OCI-LY3 (cell line): ENCODE data around the gene SCG2.

Experiments used
- H2AFZ ChIP-seq: fragments of 200-600, 300-600 bp; shearing (Covaris generic); 2 replicates; pipeline ENCODE4 v1.6.0; 2014; ENCODE audit warnings: antibody characterized with exemption, low read depth, low read length
- H3K27ac ChIP-seq: fragments of 200-600, 300-600 bp; sonication (generic); 2 replicates; pipeline ENCODE4 v1.5.1; 2014; ENCODE audit warnings: mild to moderate bottlenecking, low read length, moderate library complexity, mixed read lengths
- H3K27me3 ChIP-seq: fragments of 200-600, 300-600 bp; sonication (generic); 2 replicates; pipeline ENCODE4 v1.6.1; 2014; ENCODE audit warnings: low read depth, low read length, mixed read lengths
- H3K36me3 ChIP-seq: fragments of 200-600, 300-600 bp; sonication (generic); replicated peaks from 2 replicates; pipeline ENCODE3; 2014; ENCODE audit warnings: low read depth, low read length, mixed read lengths
- H3K4me1 ChIP-seq: fragments of 300-600, 200-600 bp; sonication (generic); 2 replicates; pipeline ENCODE4 v1.6.1; 2014; ENCODE audit warnings: low read length, mixed read lengths
- H3K4me2 ChIP-seq: fragments of 200-600, 300-600 bp; sonication (generic); 2 replicates; pipeline ENCODE4 v1.6.1; 2014; ENCODE audit warnings: low read length, mixed read lengths
- H3K4me3 ChIP-seq: fragments of 300-600, 200-600 bp; sonication (generic); 2 replicates; pipeline ENCODE4 v1.5.1; 2014; ENCODE audit warnings: antibody characterized with exemption, mild to moderate bottlenecking, low read length, moderate library complexity
- H3K79me2 ChIP-seq: fragments of 300-600, 200-600 bp; shearing (Covaris generic); 2 replicates; pipeline ENCODE4 v1.6.1; 2014; ENCODE audit warnings: mild to moderate bottlenecking, low read length, mixed read lengths
- H3K9ac ChIP-seq: fragments of 300-600, 200-600 bp; shearing (Covaris generic); 2 replicates; pipeline ENCODE4 v1.6.0; 2014; ENCODE audit warnings: mild to moderate bottlenecking, low read length, moderate library complexity
- H3K9me3 ChIP-seq: fragments of 200-600, 300-600 bp; shearing (Covaris generic); 2 replicates; pipeline ENCODE4 v1.6.1; 2014; ENCODE audit warnings: low read length, mixed read lengths; ENCODE audit not compliant: insufficient read depth
- H4K20me1 ChIP-seq: fragments of 200-600, 300-600 bp; sonication (generic); 2 replicates; pipeline ENCODE4 v1.6.1; 2016; ENCODE audit warnings: low read length, mixed read lengths; ENCODE audit not compliant: insufficient read depth
- CTCF ChIP-seq: fragments of 200-600, 300-600 bp; sonication (generic); IDR thresholded peaks from 2 replicates; pipeline ENCODE4 v1.5.1; 2014; ENCODE audit warnings: antibody characterized with exemption, low read length, low read depth
- EZH2phosphoT487 ChIP-seq: fragments of 200-600 bp; shearing (Covaris generic); IDR thresholded peaks from 2 replicates; pipeline ENCODE4 v1.6.1; 2018; ENCODE audit warnings: antibody characterized with exemption, mixed run types, low read depth

SCG2 gene

GRCh38 chr2:223589901-223590300, 12.3 kb downstream of the SCG2 start:
- no peak overlapping the region for H2AFZ ChIP-seq
- no peak overlapping the region for H3K4me2 ChIP-seq

GRCh38 chr2:223588251-223588650, 13.9 kb downstream of the SCG2 start:
- H3K9me3 ChIP-seq, result no peaks in the 10 kb centered on the region
- no peak overlapping the region for H3K27ac ChIP-seq
- H3K4me2 ChIP-seq, result no peak overlapping the region
- no peak for TF ChIP-seq CTCF
- no peak for TF ChIP-seq EZH2phosphoT487
- no peak overlapping the region for H3K4me3 ChIP-seq
- H3K9ac ChIP-seq, result no peak overlapping the region
- no peaks in the 10 kb centered on the region for H3K36me3 ChIP-seq
- H3K79me2 ChIP-seq, result no peaks in the 10 kb centered on the region
- no peaks in the 10 kb centered on the region for H4K20me1 ChIP-seq
- H3K27me3 ChIP-seq, result no peaks in the 10 kb centered on the region
- no peaks in the 10 kb centered on the region for H3K4me1 ChIP-seq
- H2AFZ ChIP-seq, result no peak overlapping the region

More at GRCh38 chr2:223589901-223590300, 12.3 kb downstream of the SCG2 start:
- H4K20me1 ChIP-seq, result no peaks in the 10 kb centered on the region
- no peaks in the 10 kb centered on the region for H3K36me3 ChIP-seq
- H3K9me3 ChIP-seq, result no peaks in the 10 kb centered on the region
- no peaks in the 10 kb centered on the region for H3K79me2 ChIP-seq
- H3K4me3 ChIP-seq, result no peak overlapping the region
- H3K27me3 ChIP-seq, result 0 out of 2 replicates have a peak, but pooled peaks cover 4% of the 10 kb centered on the region
- no peak overlapping the region for H3K27ac ChIP-seq
- TF ChIP-seq EZH2phosphoT487, result no peak
- no peak for TF ChIP-seq CTCF
- no peaks in the 10 kb centered on the region for H3K4me1 ChIP-seq
- H3K9ac ChIP-seq, result no peak overlapping the region

- no peak overlapping the region for H3K9ac ChIP-seq
- no peaks in the 10 kb centered on the region for H3K27me3 ChIP-seq
- H3K4me1 ChIP-seq, result no peaks in the 10 kb centered on the region
- H3K4me3 ChIP-seq, result no peak overlapping the region
- H2AFZ ChIP-seq, result no peak overlapping the region
- H4K20me1 ChIP-seq, result no peaks in the 10 kb centered on the region
- no peaks in the 10 kb centered on the region for H3K36me3 ChIP-seq
- no peak overlapping the region for H3K4me2 ChIP-seq
- no peaks in the 10 kb centered on the region for H3K79me2 ChIP-seq
- no peaks in the 10 kb centered on the region for H3K9me3 ChIP-seq
- no peak overlapping the region for H3K27ac ChIP-seq
- TF ChIP-seq EZH2phosphoT487 (no peak), CTCF (no peak)
Observed at GRCh38 chr2:223587301-223587700, 14.9 kb downstream of the SCG2 start.

GRCh38 chr2:223586261-223586660, 15.9 kb downstream of the SCG2 start:
- H3K4me1 ChIP-seq, result no peaks in the 10 kb centered on the region
- no peak overlapping the region for H2AFZ ChIP-seq
- H4K20me1 ChIP-seq, result no peaks in the 10 kb centered on the region
- no peaks in the 10 kb centered on the region for H3K27me3 ChIP-seq
- no peaks in the 10 kb centered on the region for H3K9me3 ChIP-seq
- TF ChIP-seq CTCF (no peak), EZH2phosphoT487 (no peak)
- H3K27ac ChIP-seq, result no peak overlapping the region
- no peak overlapping the region for H3K9ac ChIP-seq
- H3K4me3 ChIP-seq, result no peak overlapping the region
- H3K36me3 ChIP-seq, result no peaks in the 10 kb centered on the region
- H3K4me2 ChIP-seq, result no peak overlapping the region
- no peaks in the 10 kb centered on the region for H3K79me2 ChIP-seq
